NCI-H524 (cell line): ENCODE data around the gene EIF4A3.
"Not testable (repeated sequence)": the region's sequence is repeated elsewhere in the genome, so short reads cannot be mapped to it uniquely, and the experiment has no call there.

ENCODE experiments used
- DNase-seq, 2 experiments: peaks; one replicate each; lab custom pipeline; 2025; lab: John Stamatoyannopoulos, UW

EIF4A3 gene

GRCh38 chr17:80099291-80100034 lies 47.5 kb downstream of the EIF4A3 start:
- DNase-seq: no peak

- no peak for DNase-seq
Observed at GRCh38 chr17:80097844-80098691, 48.9 kb downstream of the EIF4A3 start.

GRCh38 chr17:80097127-80097621 lies 49.8 kb downstream of the EIF4A3 start:
- no peak for DNase-seq

- DNase-seq: no peak
Observed at GRCh38 chr17:80096561-80097021, 50.3 kb downstream of the EIF4A3 start.

- DNase-seq: no peak
Observed at GRCh38 chr17:80095844-80096475, 51.0 kb downstream of the EIF4A3 start.

GRCh38 chr17:80095038-80095843 lies 51.7 kb downstream of the EIF4A3 start:
- DNase-seq: no peak

GRCh38 chr17:80092959-80093358 lies 54.0 kb downstream of the EIF4A3 start:
- no peak for DNase-seq

GRCh38 chr17:80091376-80091775 lies 55.6 kb downstream of the EIF4A3 start:
- no peak for DNase-seq

GRCh38 chr17:80090164-80090563 lies 56.8 kb downstream of the EIF4A3 start:
- not testable (repeated sequence) for DNase-seq

GRCh38 chr17:80089762-80090161 lies 57.2 kb downstream of the EIF4A3 start:
- DNase-seq: no peak

- DNase-seq: no peak
Observed at GRCh38 chr17:80087346-80088265, 59.3 kb downstream of the EIF4A3 start.

GRCh38 chr17:80086616-80087015 lies 60.3 kb downstream of the EIF4A3 start:
- DNase-seq: no peak

GRCh38 chr17:80086081-80086480 lies 60.8 kb downstream of the EIF4A3 start:
- no peak for DNase-seq

GRCh38 chr17:80084773-80085172 lies 62.2 kb downstream of the EIF4A3 start:
- no peak for DNase-seq
